Lower lobe of right lung (tissue), 2 donors: ENCODE results near the gene NUDT14. TPM values are rescaled to one million over a fixed set of nuclear protein-coding genes. Genes with fewer than 3 reads are reported as not detected.

ENCODE experiments used
- ATAC-seq, 2 donors: fragments of 200-7000 bp; cut with Tn5 transposase; one replicate each; pipeline ENCODE4 v1.9.1; 2020 to 2022; ENCODE audit warnings: mild to moderate bottlenecking in 2 of 2, moderate library complexity in 2 of 2
- DNase-seq: peaks from one replicate; pipeline ENCODE4 v3.0.0-alpha.2; 2020
- H3K27ac ChIP-seq: fragments of 200-600 bp; one replicate; pipeline ENCODE4 v1.8.0; 2022
- H3K27me3 ChIP-seq: fragments of 200-600 bp; one replicate; pipeline ENCODE4 v1.8.0; 2022; ENCODE audit warnings: low read depth
- H3K36me3 ChIP-seq: fragments of 200-600 bp; one replicate; pipeline ENCODE4 v1.8.0; 2022; ENCODE audit warnings: mild to moderate bottlenecking
- H3K4me1 ChIP-seq: fragments of 200-600 bp; one replicate; pipeline ENCODE4 v1.8.0; 2022
- H3K4me3 ChIP-seq: fragments of 200-600 bp; one replicate; pipeline ENCODE4 v1.8.0; 2022; ENCODE audit warnings: mild to moderate bottlenecking
- H3K9me3 ChIP-seq: fragments of 200-600 bp; one replicate; pipeline ENCODE4 v1.8.0; 2022
- intact Hi-C: fragments of 100-400 bp; cut with DNase I; formaldehyde crosslinking; loops from one replicate; pipeline ENCODE4 v1.11.0; 2022
- total RNA-seq: library from RNA; stranded (reverse); fragmentation: NEBNext Ultra II Directional; extraction: Animal tissue kit (Norgen Biotek cat#: 25700); gene quantifications from one replicate; pipeline ENCODE4 v1.2.1, GENCODE V29; 2021
- TF ChIP-seq, protein P1 (sequence below): fragments of 200-600 bp; IDR thresholded peaks from one replicate; pipeline ENCODE4 v1.8.0; 2022; ENCODE audit warnings: antibody characterized with exemption, mild to moderate bottlenecking
- donor health status: DM: no; HTN: yes; CAD: no; lungs with severe emphysema.

The NUDT14 gene
- total RNA-seq, 1 donor from 2014 or later, result 54.5 TPM

DNA sequence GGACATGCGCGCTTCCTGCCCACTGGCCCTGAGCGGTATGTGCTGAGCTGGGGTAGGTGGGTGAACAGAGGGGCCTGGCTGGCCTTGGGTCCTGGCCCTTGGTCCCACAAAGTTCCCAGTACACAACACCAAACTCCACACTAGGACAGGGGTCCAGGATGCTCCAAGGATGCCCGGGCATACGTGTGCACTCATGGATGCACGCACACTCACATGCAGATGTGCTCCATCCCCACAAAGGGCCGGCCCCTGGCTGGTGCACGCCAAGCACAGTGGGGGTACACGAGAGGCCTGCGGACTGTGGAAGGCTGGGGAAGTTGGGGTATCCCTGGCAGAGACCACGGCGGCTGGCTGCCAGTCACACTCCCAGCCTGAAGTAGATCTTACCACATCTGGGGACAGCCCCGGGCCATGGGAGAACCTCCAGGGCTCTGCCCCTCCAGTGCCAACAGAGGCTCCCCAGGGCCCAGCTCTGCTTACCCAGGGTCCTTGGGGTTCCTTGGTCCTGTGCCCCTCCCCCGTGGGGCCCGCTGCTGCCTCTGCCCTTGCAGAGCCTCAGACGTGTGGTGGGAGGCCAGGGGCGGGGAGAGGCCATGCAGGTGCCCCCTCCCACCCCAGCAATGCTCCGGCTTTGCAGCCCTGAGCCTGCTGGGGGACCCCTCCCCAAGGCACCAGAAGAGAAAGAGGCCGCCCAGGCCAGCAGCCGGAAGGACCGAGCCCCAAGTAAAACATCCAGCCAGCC is 24.0 kb upstream of the NUDT14 start:
- peak; percentile 3 to 14 for ATAC-seq
- TF ChIP-seq, protein P1, sequence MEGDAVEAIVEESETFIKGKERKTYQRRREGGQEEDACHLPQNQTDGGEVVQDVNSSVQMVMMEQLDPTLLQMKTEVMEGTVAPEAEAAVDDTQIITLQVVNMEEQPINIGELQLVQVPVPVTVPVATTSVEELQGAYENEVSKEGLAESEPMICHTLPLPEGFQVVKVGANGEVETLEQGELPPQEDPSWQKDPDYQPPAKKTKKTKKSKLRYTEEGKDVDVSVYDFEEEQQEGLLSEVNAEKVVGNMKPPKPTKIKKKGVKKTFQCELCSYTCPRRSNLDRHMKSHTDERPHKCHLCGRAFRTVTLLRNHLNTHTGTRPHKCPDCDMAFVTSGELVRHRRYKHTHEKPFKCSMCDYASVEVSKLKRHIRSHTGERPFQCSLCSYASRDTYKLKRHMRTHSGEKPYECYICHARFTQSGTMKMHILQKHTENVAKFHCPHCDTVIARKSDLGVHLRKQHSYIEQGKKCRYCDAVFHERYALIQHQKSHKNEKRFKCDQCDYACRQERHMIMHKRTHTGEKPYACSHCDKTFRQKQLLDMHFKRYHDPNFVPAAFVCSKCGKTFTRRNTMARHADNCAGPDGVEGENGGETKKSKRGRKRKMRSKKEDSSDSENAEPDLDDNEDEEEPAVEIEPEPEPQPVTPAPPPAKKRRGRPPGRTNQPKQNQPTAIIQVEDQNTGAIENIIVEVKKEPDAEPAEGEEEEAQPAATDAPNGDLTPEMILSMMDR, result no peak
- intact Hi-C loops, result no loop called here
- Histone ChIP-seq H3K4me1 (peaks cover 50% of the 10 kb centered on the region), H3K4me3 (no peak overlapping the region), H3K9me3 (no peaks in the 10 kb centered on the region), H3K27me3 (peaks cover 11% of the 10 kb centered on the region), H3K36me3 (peaks cover 12% of the 10 kb centered on the region), H3K27ac (peak overlapping the region; percentile 62)
- no peak for DNase-seq

DNA sequence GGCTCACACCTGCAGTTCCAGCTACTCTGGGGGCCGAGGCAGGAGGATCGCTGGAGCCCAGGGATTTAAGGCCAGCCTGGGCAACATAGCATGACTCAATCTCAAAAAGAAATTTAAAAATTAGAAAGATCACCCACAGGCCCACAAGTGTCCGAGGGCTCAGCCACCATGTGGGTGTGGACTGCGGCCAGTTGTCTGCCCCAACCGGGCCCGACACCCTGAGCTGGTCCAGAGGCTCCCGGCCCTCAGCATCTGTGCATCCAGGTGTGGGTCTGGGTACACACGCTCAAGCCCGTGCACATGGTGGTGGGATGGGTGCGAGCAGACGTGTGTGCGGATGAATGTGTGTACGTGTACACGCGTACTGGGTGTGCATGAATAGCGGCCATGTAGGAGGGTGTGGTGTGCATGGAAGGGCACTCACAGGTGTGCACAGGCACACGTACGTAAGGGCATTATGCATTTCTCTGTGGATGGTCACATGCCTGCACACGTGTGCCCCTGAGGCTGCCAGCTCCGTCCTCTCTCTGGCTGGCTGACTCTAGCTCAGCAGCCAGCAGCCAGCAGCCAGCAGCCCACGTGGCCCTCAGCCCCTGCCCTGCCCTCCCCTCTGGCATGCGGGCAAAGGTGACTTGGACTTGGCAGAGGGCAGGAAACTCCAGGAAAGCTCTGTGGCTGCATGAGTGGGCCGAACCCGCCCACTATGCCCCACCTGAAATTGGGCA is 23.3 kb upstream of the NUDT14 start:
- TF ChIP-seq, protein P1, result no peak
- peak overlapping the region; percentile 62 for H3K27ac ChIP-seq

DNA sequence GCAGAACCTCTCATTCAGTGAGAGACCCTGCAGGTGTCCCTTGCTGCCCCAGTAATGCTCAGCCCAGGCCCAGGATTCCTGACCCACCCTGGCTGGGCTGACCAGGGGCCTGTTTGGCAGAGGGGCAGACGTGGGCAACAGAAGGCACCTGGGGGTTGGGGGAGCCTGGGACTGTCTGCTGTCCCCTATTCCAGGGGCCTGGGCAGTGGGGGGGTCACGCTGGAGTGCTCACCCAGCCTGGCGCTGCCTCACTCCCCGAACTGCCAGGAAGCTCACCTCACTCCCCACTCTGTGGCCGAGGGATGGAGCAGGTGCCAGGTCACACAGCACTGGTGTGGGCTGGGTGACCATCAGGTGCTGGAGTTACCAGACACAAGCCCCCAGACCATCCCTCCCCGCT is 22.6 kb upstream of the NUDT14 start:
- ATAC-seq, result no peak
- Histone ChIP-seq H3K27ac (no peak overlapping the region), H3K4me3 (no peak overlapping the region), H3K36me3 (no peaks in the 10 kb centered on the region), H3K27me3 (peaks cover 25% of the 10 kb centered on the region), H3K9me3 (no peaks in the 10 kb centered on the region), H3K4me1 (peaks cover 59% of the 10 kb centered on the region)
- no peak for DNase-seq
- intact Hi-C loops, result no loop called here
- TF ChIP-seq, protein P1, result no peak

More for the DNA sequence above, 23.3 kb upstream of the NUDT14 start:
- intact Hi-C loops, result no loop called here
- ATAC-seq (peak; percentile 76 to 82), DNase-seq (peak; percentile 85)
- H3K36me3 ChIP-seq, result peaks cover 4% of the 10 kb centered on the region
- H3K27me3 ChIP-seq, result peaks cover 19% of the 10 kb centered on the region
- peaks cover 55% of the 10 kb centered on the region for H3K4me1 ChIP-seq
- no peaks in the 10 kb centered on the region for H3K9me3 ChIP-seq
- H3K4me3 ChIP-seq, result no peak overlapping the region

DNA sequence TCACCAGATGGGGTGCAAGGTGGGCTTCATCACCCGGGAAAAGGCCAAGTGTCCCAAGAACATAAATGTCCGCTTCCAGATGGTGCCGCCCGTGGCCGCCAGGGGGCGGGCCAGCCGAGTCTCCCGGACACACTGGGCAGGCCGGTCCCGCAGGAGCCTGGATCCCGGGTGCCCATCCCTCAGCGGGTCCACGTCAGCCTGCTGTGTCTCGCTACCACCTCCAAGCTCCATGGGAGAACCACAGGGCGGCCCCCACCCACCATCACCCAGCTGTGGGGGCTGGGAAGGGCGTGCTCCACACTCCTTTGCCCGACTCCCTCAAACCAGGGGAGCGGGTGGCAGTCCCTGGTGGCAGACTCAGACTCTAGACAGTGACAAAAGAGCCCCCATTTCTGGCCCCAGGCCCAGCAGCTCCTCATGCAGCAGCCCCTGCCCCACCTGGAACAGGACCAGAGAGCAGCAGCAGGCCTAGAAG is 22.0 kb upstream of the NUDT14 start:
- Histone ChIP-seq H3K27me3 (peaks cover 31% of the 10 kb centered on the region), H3K4me3 (no peak overlapping the region), H3K4me1 (peaks cover 65% of the 10 kb centered on the region), H3K36me3 (no peaks in the 10 kb centered on the region), H3K9me3 (no peaks in the 10 kb centered on the region), H3K27ac (no peak overlapping the region)
- peak; percentile 71 to 74 for ATAC-seq
- TF ChIP-seq, protein P1, result peak; percentile 98
- intact Hi-C loops, result no loop called here
- DNase-seq, result peak; percentile 88

DNA sequence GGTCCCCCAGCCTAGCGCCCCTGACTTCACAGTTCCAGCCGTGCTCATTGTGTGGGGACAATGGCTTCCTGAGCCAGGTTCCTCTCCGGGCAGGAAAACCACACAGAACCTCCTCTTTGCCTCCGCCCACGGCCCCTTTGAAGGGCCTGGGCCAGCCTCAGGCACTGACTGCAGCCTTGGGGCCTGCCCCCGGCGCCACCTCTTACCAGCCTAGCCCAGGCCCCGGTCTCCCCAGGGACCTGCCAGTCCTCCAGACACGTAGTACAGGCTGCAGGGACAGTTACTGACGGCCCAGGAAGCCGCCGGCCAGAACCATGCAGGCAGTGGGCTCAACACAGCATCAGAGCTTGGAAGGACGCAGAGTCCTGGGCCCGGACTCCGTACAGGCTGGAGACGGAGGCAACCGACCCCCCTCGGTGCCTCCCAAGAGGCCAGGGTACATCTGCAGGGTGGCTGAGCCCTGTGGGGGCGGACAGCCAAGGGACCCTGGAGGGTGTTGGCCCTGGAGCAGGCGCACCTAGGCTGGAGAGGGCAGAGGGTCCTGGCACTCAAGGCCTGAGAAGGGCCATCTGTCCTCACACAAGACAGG is 20.9 kb upstream of the NUDT14 start:
- TF ChIP-seq, protein P1, result no peak
- intact Hi-C loops, result no loop called here
- H3K27ac ChIP-seq, result peak overlapping the region; percentile 46
- DNase-seq (no peak), ATAC-seq (peak; percentile 1 to 7)
- no peaks in the 10 kb centered on the region for H3K9me3 ChIP-seq
- H3K36me3 ChIP-seq, result no peaks in the 10 kb centered on the region
- no peak overlapping the region for H3K4me3 ChIP-seq
- H3K27me3 ChIP-seq, result peaks cover 40% of the 10 kb centered on the region
- peaks cover 76% of the 10 kb centered on the region for H3K4me1 ChIP-seq
